ENCODE results near the gene GAGE12J.
"Not testable (repeated sequence)": the region's sequence is repeated elsewhere in the genome, so short reads cannot be mapped to it uniquely, and the experiment has no call there.

The GAGE12J gene

GRCh38 chrX:49312176-49312575 lies 9.7 kb upstream of the GAGE12J start:
- DNase-seq = no peak

GRCh38 chrX:49316085-49316484 lies 5.8 kb upstream of the GAGE12J start:
- DNase-seq = no peak

- not testable (repeated sequence) for DNase-seq
These were observed 429 bp downstream of the GAGE12J start for GRCh38 chrX:49322266-49322665.

GRCh38 chrX:49323735-49324134 lies 1.9 kb downstream of the GAGE12J start:
- DNase-seq = not testable (repeated sequence)

- not testable (repeated sequence) for DNase-seq
These were observed 8.6 kb downstream of the GAGE12J start for GRCh38 chrX:49330421-49330820.

- not testable (repeated sequence) for DNase-seq
These were observed 9.4 kb downstream of the GAGE12J start, which contains the start of gene GAGE13 for GRCh38 chrX:49331282-49331681. GAGE13 (plus strand) TSS chrX:49331582; CDS start chrX:49332738, 1,156 bp downstream.

- not testable (repeated sequence) for DNase-seq
These were observed 10.0 kb downstream of the GAGE12J start for GRCh38 chrX:49331841-49332240.

GRCh38 chrX:49341449-49341848 lies 19.6 kb downstream of the GAGE12J start:
- DNase-seq = not testable (repeated sequence)

GRCh38 chrX:49344496-49345175 lies 22.8 kb downstream of the GAGE12J start:
- not testable (repeated sequence) for DNase-seq

- not testable (repeated sequence) for DNase-seq
These were observed 23.6 kb downstream of the GAGE12J start for GRCh38 chrX:49345402-49345801.

GRCh38 chrX:49346150-49346549 lies 24.3 kb downstream of the GAGE12J start:
- DNase-seq = not testable (repeated sequence)
